IPS-18a (cell line): ENCODE measurements around the gene MAN2A2.

ENCODE experiments used
- H3K27ac ChIP-seq: one replicate; pipeline ENCODE4 v1.5.1; 2013; ENCODE audit warnings: low read length
- H3K27me3 ChIP-seq: one replicate; pipeline ENCODE4 v1.6.1; 2013; ENCODE audit warnings: mild to moderate bottlenecking, low read length; ENCODE audit not compliant: control insufficient read depth, insufficient read depth
- H3K36me3 ChIP-seq: one replicate; pipeline ENCODE4 v1.6.1; 2013; ENCODE audit warnings: low read depth, low read length; ENCODE audit not compliant: control insufficient read depth
- H3K4me1 ChIP-seq: one replicate; pipeline ENCODE4 v1.6.1; 2013; ENCODE audit warnings: low read depth, low read length; ENCODE audit not compliant: control insufficient read depth
- H3K4me3 ChIP-seq: one replicate; pipeline ENCODE4 v1.5.1; 2013; ENCODE audit warnings: low read length
- H3K9ac ChIP-seq: one replicate; pipeline ENCODE4 v1.6.1; 2013; ENCODE audit warnings: mild to moderate bottlenecking, low read length, moderate library complexity
- H3K9me3 ChIP-seq: one replicate; pipeline ENCODE4 v1.6.1; 2013; ENCODE audit warnings: low read depth, low read length; ENCODE audit not compliant: control insufficient read depth

The MAN2A2 gene

GRCh38 chr15:90910441-90911301 is 7.6 kb downstream of the MAN2A2 start:
- no peaks in the 10 kb centered on the region for H3K9me3 ChIP-seq
- peaks cover 2% of the 10 kb centered on the region for H3K36me3 ChIP-seq
- H3K27me3 ChIP-seq = no peaks in the 10 kb centered on the region
- H3K9ac ChIP-seq = no peak overlapping the region
- H3K4me1 ChIP-seq = no peaks in the 10 kb centered on the region
- no peak overlapping the region for H3K4me3 ChIP-seq
- H3K27ac ChIP-seq = no peak overlapping the region

- peaks cover 2% of the 10 kb centered on the region for H3K36me3 ChIP-seq
- H3K9ac ChIP-seq = no peak overlapping the region
- H3K4me3 ChIP-seq = no peak overlapping the region
- no peak overlapping the region for H3K27ac ChIP-seq
- no peaks in the 10 kb centered on the region for H3K9me3 ChIP-seq
- H3K27me3 ChIP-seq = no peaks in the 10 kb centered on the region
- no peaks in the 10 kb centered on the region for H3K4me1 ChIP-seq
Measured at GRCh38 chr15:90911302-90911623, 8.2 kb downstream of the MAN2A2 start.

GRCh38 chr15:90911906-90912769 is 9.0 kb downstream of the MAN2A2 start:
- Histone ChIP-seq H3K4me1 (no peaks in the 10 kb centered on the region), H3K9ac (no peak overlapping the region), H3K27ac (no peak overlapping the region), H3K36me3 (peaks cover 2% of the 10 kb centered on the region), H3K4me3 (no peak overlapping the region), H3K27me3 (no peaks in the 10 kb centered on the region), H3K9me3 (no peaks in the 10 kb centered on the region)

- no peak overlapping the region for H3K4me3 ChIP-seq
- no peak overlapping the region for H3K9ac ChIP-seq
- no peaks in the 10 kb centered on the region for H3K4me1 ChIP-seq
- H3K27ac ChIP-seq = no peak overlapping the region
- no peaks in the 10 kb centered on the region for H3K9me3 ChIP-seq
- no peaks in the 10 kb centered on the region for H3K27me3 ChIP-seq
- peaks cover 2% of the 10 kb centered on the region for H3K36me3 ChIP-seq
Measured at GRCh38 chr15:90912770-90913075, 9.6 kb downstream of the MAN2A2 start.

- peaks cover 2% of the 10 kb centered on the region for H3K36me3 ChIP-seq
- H3K27ac ChIP-seq = no peak overlapping the region
- no peaks in the 10 kb centered on the region for H3K4me1 ChIP-seq
- no peaks in the 10 kb centered on the region for H3K27me3 ChIP-seq
- no peaks in the 10 kb centered on the region for H3K9me3 ChIP-seq
- no peak overlapping the region for H3K9ac ChIP-seq
- no peak overlapping the region for H3K4me3 ChIP-seq
Measured at GRCh38 chr15:90913398-90913944, 10.4 kb downstream of the MAN2A2 start.

GRCh38 chr15:90914305-90915080 is 11.4 kb downstream of the MAN2A2 start:
- H3K27ac ChIP-seq = no peak overlapping the region
- no peaks in the 10 kb centered on the region for H3K4me1 ChIP-seq
- no peaks in the 10 kb centered on the region for H3K27me3 ChIP-seq
- no peak overlapping the region for H3K4me3 ChIP-seq
- no peaks in the 10 kb centered on the region for H3K9me3 ChIP-seq
- no peak overlapping the region for H3K9ac ChIP-seq
- peaks cover 8% of the 10 kb centered on the region for H3K36me3 ChIP-seq

- Histone ChIP-seq H3K27me3 (no peaks in the 10 kb centered on the region), H3K36me3 (peaks cover 16% of the 10 kb centered on the region), H3K4me3 (no peak overlapping the region), H3K27ac (no peak overlapping the region), H3K9ac (no peak overlapping the region), H3K4me1 (no peaks in the 10 kb centered on the region), H3K9me3 (no peaks in the 10 kb centered on the region)
Measured at GRCh38 chr15:90915216-90915807, 12.2 kb downstream of the MAN2A2 start.

GRCh38 chr15:90915808-90916440 is 12.8 kb downstream of the MAN2A2 start:
- H3K4me3 ChIP-seq = no peak overlapping the region
- H3K27ac ChIP-seq = no peak overlapping the region
- peaks cover 18% of the 10 kb centered on the region for H3K36me3 ChIP-seq
- no peaks in the 10 kb centered on the region for H3K4me1 ChIP-seq
- no peaks in the 10 kb centered on the region for H3K27me3 ChIP-seq
- H3K9me3 ChIP-seq = no peaks in the 10 kb centered on the region
- no peak overlapping the region for H3K9ac ChIP-seq

- H3K9ac ChIP-seq = no peak overlapping the region
- H3K9me3 ChIP-seq = no peaks in the 10 kb centered on the region
- H3K4me3 ChIP-seq = no peak overlapping the region
- no peaks in the 10 kb centered on the region for H3K27me3 ChIP-seq
- peaks cover 18% of the 10 kb centered on the region for H3K36me3 ChIP-seq
- H3K4me1 ChIP-seq = no peaks in the 10 kb centered on the region
- no peak overlapping the region for H3K27ac ChIP-seq
Measured at GRCh38 chr15:90916461-90916860, 13.4 kb downstream of the MAN2A2 start.

GRCh38 chr15:90917569-90917968 is 14.5 kb downstream of the MAN2A2 start:
- H3K27me3 ChIP-seq = no peaks in the 10 kb centered on the region
- H3K27ac ChIP-seq = no peak overlapping the region
- no peak overlapping the region for H3K4me3 ChIP-seq
- H3K9ac ChIP-seq = no peak overlapping the region
- no peaks in the 10 kb centered on the region for H3K4me1 ChIP-seq
- no peaks in the 10 kb centered on the region for H3K9me3 ChIP-seq
- peaks cover 18% of the 10 kb centered on the region for H3K36me3 ChIP-seq
